Measurements from ENCODE around the gene INAFM2. TPM values are rescaled to one million over a fixed set of nuclear protein-coding genes. Genes with fewer than 3 reads are reported as not detected.
A peak's percentile ranks its signal among the peaks of the same experiment; 100 is the strongest.

The INAFM2 gene
- total RNA-seq, 2 donors from 2014 or later: 45.5 to 48.9 TPM

GRCh38 chr15:40339621-40339945 lies 16.1 kb downstream of the INAFM2 start:
- peak in 1 of 2 donors; percentile 47 for TF ChIP-seq CTCF (IDR thresholded peaks at IDR 0.05)
- Histone ChIP-seq H3K27ac (peak overlapping the region; percentile 96 to 97), H3K9me3 (no peaks in the 10 kb centered on the region), H3K27me3 (no peaks in the 10 kb centered on the region), H3K36me3 (peaks cover 26% of the 10 kb centered on the region), H3K4me1 (peaks cover 0 to 97% of the 10 kb centered on the region in 2 donors), H3K4me3 (peak overlapping the region; percentile 41 to 48)
- DNase-seq (ENCODE audit: low spot score): no peak

- DNase-seq (ENCODE audit: low spot score): peak; percentile 77
Measured at GRCh38 chr15:40340038-40340739, 16.7 kb downstream of the INAFM2 start.

GRCh38 chr15:40340740-40341400 lies 17.4 kb downstream of the INAFM2 start, which contains the start of gene CCDC9B:
TSS of gene CCDC9B (minus strand) at chr15:40340939. CDS start at chr15:40340819, 120 bp downstream.
- Histone ChIP-seq H3K27me3 (no peaks in the 10 kb centered on the region), H3K27ac (peak within 1 kb of the TSS; percentile 96 to 97), H3K36me3 (peaks cover 14% of the 10 kb centered on the region), H3K4me3 (peak within 1 kb of the TSS; percentile 41 to 48), H3K4me1 (peaks cover 0 to 88% of the 10 kb centered on the region in 2 donors), H3K9me3 (no peaks in the 10 kb centered on the region)
- no peak for TF ChIP-seq CTCF (IDR thresholded peaks at IDR 0.05)
- peak; percentile 91 for DNase-seq (ENCODE audit: low spot score)

More at GRCh38 chr15:40340038-40340739, 16.7 kb downstream of the INAFM2 start:
- Histone ChIP-seq H3K4me1 (peaks cover 0 to 95% of the 10 kb centered on the region in 2 donors), H3K36me3 (peaks cover 21% of the 10 kb centered on the region), H3K4me3 (peak overlapping the region; percentile 41 to 48), H3K9me3 (no peaks in the 10 kb centered on the region), H3K27ac (peak overlapping the region; percentile 96 to 97), H3K27me3 (no peaks in the 10 kb centered on the region)
- TF ChIP-seq CTCF (IDR thresholded peaks at IDR 0.05): no peak

- no peaks in the 10 kb centered on the region for H3K27me3 ChIP-seq
- peaks cover 0 to 74% of the 10 kb centered on the region in 2 donors for H3K4me1 ChIP-seq
- H3K9me3 ChIP-seq: no peaks in the 10 kb centered on the region
- DNase-seq (ENCODE audit: low spot score): no peak
- H3K4me3 ChIP-seq: no peak overlapping the region
- no peak for TF ChIP-seq CTCF (IDR thresholded peaks at IDR 0.05)
- no peaks in the 10 kb centered on the region for H3K36me3 ChIP-seq
- H3K27ac ChIP-seq: peak overlapping the region; percentile 96 to 97
Measured at GRCh38 chr15:40342416-40343320, 19.2 kb downstream of the INAFM2 start.

- Histone ChIP-seq H3K36me3 (no peaks in the 10 kb centered on the region), H3K27me3 (no peaks in the 10 kb centered on the region), H3K27ac (peak overlapping the region; percentile 96 to 97), H3K4me3 (no peak overlapping the region), H3K4me1 (peaks cover 0 to 74% of the 10 kb centered on the region in 2 donors), H3K9me3 (no peaks in the 10 kb centered on the region)
- TF ChIP-seq CTCF (IDR thresholded peaks at IDR 0.05): no peak
- DNase-seq (ENCODE audit: low spot score): no peak
Measured at GRCh38 chr15:40343512-40343911, 20.0 kb downstream of the INAFM2 start.

All from right atrium auricular region (tissue), 2 donors.